Measurements from ENCODE around the gene C1QBP.

Gene C1QBP

DNA sequence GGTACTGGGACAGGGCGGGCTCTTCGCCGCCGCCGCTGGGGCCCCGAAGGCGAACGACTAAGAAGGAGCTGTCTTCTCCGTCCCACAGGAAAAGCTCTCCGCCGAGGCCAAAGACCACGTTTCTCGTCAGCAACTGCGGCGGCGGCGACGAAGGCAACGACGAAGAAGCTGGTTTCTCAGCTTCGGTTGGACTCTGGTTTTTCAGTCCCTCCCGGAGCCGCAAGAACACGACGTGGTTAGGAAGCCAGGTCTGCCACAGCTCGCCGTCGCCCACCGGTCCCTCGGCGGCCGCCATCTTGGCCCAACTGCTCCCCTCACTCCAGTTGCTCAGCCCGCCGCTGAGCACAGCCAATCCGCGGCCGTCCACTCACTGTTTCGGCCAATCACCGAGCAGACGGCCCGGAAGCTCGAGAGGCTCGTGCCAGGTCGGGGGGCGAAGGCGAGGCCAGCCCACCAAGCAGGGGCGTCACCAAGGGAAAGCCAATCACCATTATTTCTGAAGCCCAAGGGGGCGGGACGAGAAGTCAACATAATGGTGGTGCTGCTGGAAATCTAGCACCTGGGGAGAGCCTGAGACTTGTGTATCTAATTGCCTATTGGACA is 19.5 kb downstream of the C1QBP start, which contains the start of gene NUP88:
NUP88 (minus strand) TSS at position 307 of the 603 bp plus-strand sequence; CDS start at position 295, 12 bp downstream.
- TF ChIP-seq, protein P1, sequence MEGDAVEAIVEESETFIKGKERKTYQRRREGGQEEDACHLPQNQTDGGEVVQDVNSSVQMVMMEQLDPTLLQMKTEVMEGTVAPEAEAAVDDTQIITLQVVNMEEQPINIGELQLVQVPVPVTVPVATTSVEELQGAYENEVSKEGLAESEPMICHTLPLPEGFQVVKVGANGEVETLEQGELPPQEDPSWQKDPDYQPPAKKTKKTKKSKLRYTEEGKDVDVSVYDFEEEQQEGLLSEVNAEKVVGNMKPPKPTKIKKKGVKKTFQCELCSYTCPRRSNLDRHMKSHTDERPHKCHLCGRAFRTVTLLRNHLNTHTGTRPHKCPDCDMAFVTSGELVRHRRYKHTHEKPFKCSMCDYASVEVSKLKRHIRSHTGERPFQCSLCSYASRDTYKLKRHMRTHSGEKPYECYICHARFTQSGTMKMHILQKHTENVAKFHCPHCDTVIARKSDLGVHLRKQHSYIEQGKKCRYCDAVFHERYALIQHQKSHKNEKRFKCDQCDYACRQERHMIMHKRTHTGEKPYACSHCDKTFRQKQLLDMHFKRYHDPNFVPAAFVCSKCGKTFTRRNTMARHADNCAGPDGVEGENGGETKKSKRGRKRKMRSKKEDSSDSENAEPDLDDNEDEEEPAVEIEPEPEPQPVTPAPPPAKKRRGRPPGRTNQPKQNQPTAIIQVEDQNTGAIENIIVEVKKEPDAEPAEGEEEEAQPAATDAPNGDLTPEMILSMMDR (IDR thresholded peaks at IDR 0.05; ENCODE audit: low read depth, low read length) = no peak
- peak within 1 kb of the TSS; percentile 71 for H3K4me3 ChIP-seq (ENCODE audit: low read depth, low read length)
- peak within 1 kb of the TSS; percentile 90 for H3K27ac ChIP-seq
- peaks cover 69% of the 10 kb centered on the region for H3K36me3 ChIP-seq
- peak; percentile 97 for DNase-seq
- no peaks in the 10 kb centered on the region for H3K9me3 ChIP-seq (ENCODE audit: severe bottlenecking)
- no peaks in the 10 kb centered on the region for H3K27me3 ChIP-seq (ENCODE audit: insufficient read depth, low read depth, severe bottlenecking)

DNA sequence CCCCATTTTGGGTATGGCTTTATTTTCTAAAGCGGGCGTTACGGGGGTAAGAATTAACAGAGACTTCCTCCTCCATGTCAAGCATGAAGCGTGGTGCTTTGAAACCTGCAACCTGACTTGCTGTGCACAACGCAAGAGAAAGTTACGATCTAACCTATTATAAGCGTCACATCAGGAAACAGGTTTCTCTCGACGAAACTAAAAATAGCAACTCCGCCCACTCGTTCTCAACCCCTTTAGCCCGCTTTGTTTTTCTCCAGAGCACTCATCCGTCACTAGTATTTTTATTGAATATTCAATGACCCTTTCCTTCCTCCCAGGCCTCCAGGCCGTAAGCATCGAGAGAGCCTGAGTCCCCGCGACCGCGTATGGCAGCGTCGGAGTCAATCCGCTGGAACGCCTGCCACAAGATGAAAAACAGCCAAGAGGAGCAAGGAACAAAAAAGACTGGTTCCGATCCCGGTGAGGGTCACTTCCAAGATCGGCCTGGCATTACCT is 20.0 kb downstream of the C1QBP start:
- TF ChIP-seq, protein P1 (IDR thresholded peaks at IDR 0.05; ENCODE audit: low read depth, low read length) = no peak
- Histone ChIP-seq H3K4me3 (ENCODE audit: low read depth, low read length) (peak overlapping the region; percentile 71), H3K9me3 (ENCODE audit: severe bottlenecking) (no peaks in the 10 kb centered on the region), H3K27me3 (ENCODE audit: insufficient read depth, low read depth, severe bottlenecking) (no peaks in the 10 kb centered on the region), H3K27ac (peak overlapping the region; percentile 84), H3K36me3 (peaks cover 69% of the 10 kb centered on the region)
- DNase-seq = no peak

DNA sequence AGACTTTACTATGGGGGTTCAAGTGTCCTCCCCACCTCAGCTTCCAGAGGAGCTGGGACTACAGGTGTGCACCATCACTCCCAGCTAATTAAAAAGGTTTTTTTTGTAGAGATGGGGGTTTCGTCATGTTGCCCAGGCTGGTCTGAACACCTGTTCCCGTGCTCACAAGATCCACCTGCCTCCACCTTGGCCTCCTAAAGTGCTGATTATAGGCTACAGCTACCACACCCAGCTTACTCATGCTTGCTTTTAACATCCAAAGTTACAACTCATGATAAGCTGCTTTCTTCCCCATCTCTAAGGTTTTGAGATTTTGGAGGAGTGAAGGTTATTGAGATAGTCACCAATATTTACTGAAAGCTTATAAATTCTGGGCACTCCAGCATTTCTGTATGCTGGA is 22.1 kb downstream of the C1QBP start:
- TF ChIP-seq, protein P1 (IDR thresholded peaks at IDR 0.05; ENCODE audit: low read depth, low read length) = no peak
- H3K4me3 ChIP-seq (ENCODE audit: low read depth, low read length) = no peak overlapping the region
- peaks cover 69% of the 10 kb centered on the region for H3K36me3 ChIP-seq
- no peak overlapping the region for H3K27ac ChIP-seq
- no peaks in the 10 kb centered on the region for H3K27me3 ChIP-seq (ENCODE audit: insufficient read depth, low read depth, severe bottlenecking)
- no peak for DNase-seq
- H3K9me3 ChIP-seq (ENCODE audit: severe bottlenecking) = no peaks in the 10 kb centered on the region

DNA sequence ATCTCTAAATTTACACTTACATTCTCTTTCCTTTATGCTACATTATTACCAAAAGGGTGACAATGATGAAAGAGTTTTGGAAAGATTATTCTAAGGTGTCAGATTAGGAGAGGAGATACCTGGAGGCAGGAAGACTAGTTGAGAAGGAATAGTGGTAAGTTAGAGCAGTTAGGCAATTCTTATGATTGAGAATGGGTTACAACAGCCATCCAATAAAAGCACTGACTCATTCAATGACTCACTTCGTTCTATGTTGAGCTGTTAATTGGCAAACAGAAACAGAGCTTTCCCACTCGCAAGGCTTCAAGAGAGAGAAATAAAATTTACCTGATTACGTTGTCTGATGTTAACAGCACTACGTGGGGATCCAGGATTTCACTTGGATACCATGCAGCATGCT is 25.3 kb downstream of the C1QBP start:
- TF ChIP-seq, protein P1 (IDR thresholded peaks at IDR 0.05; ENCODE audit: low read depth, low read length) = no peak
- H3K27me3 ChIP-seq (ENCODE audit: insufficient read depth, low read depth, severe bottlenecking) = no peaks in the 10 kb centered on the region
- no peaks in the 10 kb centered on the region for H3K9me3 ChIP-seq (ENCODE audit: severe bottlenecking)
- no peak for DNase-seq
- peaks cover 82% of the 10 kb centered on the region for H3K36me3 ChIP-seq
- no peak overlapping the region for H3K4me3 ChIP-seq (ENCODE audit: low read depth, low read length)
- no peak overlapping the region for H3K27ac ChIP-seq

DNA sequence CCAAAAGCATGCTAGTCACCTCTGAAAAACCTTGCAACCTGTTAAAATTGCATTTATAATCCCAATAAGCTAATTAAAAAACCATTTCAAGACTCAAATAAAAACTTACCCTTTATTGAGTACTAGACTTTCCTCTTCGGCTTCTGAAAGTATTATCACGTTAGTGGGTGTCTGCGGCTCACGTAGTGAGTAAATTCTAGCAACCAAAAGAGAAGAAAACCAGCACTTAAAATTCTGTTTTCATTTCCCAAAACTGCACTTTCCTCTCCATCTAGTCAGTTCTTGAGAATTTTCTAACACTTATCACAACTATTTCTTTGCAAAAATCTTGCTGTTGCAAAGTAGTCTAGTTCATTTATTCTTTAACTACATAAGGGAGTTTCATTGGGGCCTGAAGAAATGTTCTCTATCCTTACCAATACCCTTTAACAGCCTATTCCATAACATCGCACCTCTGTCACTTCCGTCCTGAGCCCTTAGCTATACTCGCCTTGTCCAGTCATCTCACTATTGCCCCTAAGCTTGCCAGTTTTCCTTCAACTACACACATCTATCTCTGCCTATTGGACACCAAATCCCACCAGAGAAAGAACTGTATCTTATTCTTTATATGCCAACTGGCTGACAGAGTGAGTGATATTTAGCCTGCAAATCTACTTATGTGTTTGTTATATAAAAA is 28.2 kb downstream of the C1QBP start:
- DNase-seq = no peak
- peaks cover 93% of the 10 kb centered on the region for H3K36me3 ChIP-seq
- TF ChIP-seq, protein P1 (IDR thresholded peaks at IDR 0.05; ENCODE audit: low read depth, low read length) = no peak
- H3K9me3 ChIP-seq (ENCODE audit: severe bottlenecking) = no peaks in the 10 kb centered on the region
- H3K4me3 ChIP-seq (ENCODE audit: low read depth, low read length) = no peak overlapping the region
- H3K27me3 ChIP-seq (ENCODE audit: insufficient read depth, low read depth, severe bottlenecking) = no peaks in the 10 kb centered on the region
- H3K27ac ChIP-seq = no peak overlapping the region
